GM12878 (cell line): ENCODE results near the gene PRKCE. TPM values are rescaled to one million over a fixed set of nuclear protein-coding genes. Genes with fewer than 3 reads are reported as not detected.

ENCODE experiments used
- ATAC-seq: fragments of 200-7000 bp; cut with Tn5 transposase; 3 replicates; pipeline ENCODE4 v1.9.1; 2020; ENCODE audit warnings: mild to moderate bottlenecking, moderate library complexity
- BruUV-seq: library from RNA; stranded (reverse); fragments of 400-500 nt; replicated peaks from 2 replicates; lab custom pipeline; 2021; lab: Mats Ljungman, UMichigan
- CTCF ChIA-PET: fragments of 300-600 bp; sonication (Branson Sonifier 250); formaldehyde crosslinking; extraction: SDS; loops from one replicate; lab custom pipeline; 2021; ENCODE audit warnings: inconsistent platforms; lab: Yijun Ruan, JAX
- POLR2A ChIA-PET: fragments of 350-600 bp; formaldehyde crosslinking; extraction: SDS; loops from one replicate; lab custom pipeline; 2021; ENCODE audit warnings: inconsistent platforms; lab: Charles Lee
- RAD21 ChIA-PET: fragments of 300-600 bp; sonication (Branson Sonifier 250); formaldehyde crosslinking; loops from one replicate; lab custom pipeline; 2023; ENCODE audit warnings: antibody characterized with exemption; ENCODE audit not compliant: unreplicated experiment; lab: Charles Lee
- SMC1A ChIA-PET: fragments of 300-600 bp; sonication (Branson Sonifier 250); formaldehyde crosslinking; loops from one replicate; lab custom pipeline; 2023; ENCODE audit not compliant: unreplicated experiment, uncharacterized antibody; lab: Charles Lee
- DNase-seq: peaks from one replicate; pipeline ENCODE4 v3.0.0-alpha.2; 2011; ENCODE audit warnings: low read depth, low spot score
- FAIRE-seq: peaks from 3 replicates; lab custom pipeline; 2011; peaks lifted over from hg19 to GRCh38; lab: Jason Lieb, UNC
- H2AFZ ChIP-seq: 2 replicates; pipeline ENCODE4 v1.6.0; 2011; ENCODE audit warnings: low read depth, low read length, control low read depth; ENCODE audit not compliant: control insufficient read depth
- H3K27ac ChIP-seq: 2 replicates; pipeline ENCODE4 v1.5.1; 2011; ENCODE audit warnings: control low read depth; ENCODE audit not compliant: control insufficient read depth, insufficient read depth
- H3K27me3 ChIP-seq, 2 experiments: replicated peaks in 1 of 2; 2 replicates each; pipeline versions ENCODE4 v1.6.0 to v1.6.1; 2011; ENCODE audit warnings: low read length in 1 of 2; ENCODE audit not compliant: control insufficient read depth in 2 of 2, insufficient read depth in 2 of 2
- H3K36me3 ChIP-seq, 2 experiments: 2 replicates each; pipeline ENCODE4 v1.5.1; 2011; ENCODE audit warnings: low read length in 1 of 2; ENCODE audit not compliant: control insufficient read depth in 2 of 2, insufficient read depth in 2 of 2
- H3K4me1 ChIP-seq: 2 replicates; pipeline ENCODE4 v1.6.1; 2011; ENCODE audit warnings: mild to moderate bottlenecking, low read length, moderate library complexity, mixed read lengths; ENCODE audit not compliant: control insufficient read depth, insufficient read depth
- H3K4me2 ChIP-seq: 2 replicates; pipeline ENCODE4 v1.6.0; 2011; ENCODE audit warnings: control low read depth; ENCODE audit not compliant: control insufficient read depth, insufficient read depth
- H3K4me3 ChIP-seq: fragments of 200-600 bp; sonication (generic); 2 replicates; pipeline ENCODE4 v1.5.1; 2016
- H3K79me2 ChIP-seq: 2 replicates; pipeline ENCODE4 v1.6.0; 2011; ENCODE audit warnings: low read length; ENCODE audit not compliant: control insufficient read depth, insufficient read depth
- H3K9ac ChIP-seq: 2 replicates; pipeline ENCODE4 v1.8.0; 2011; ENCODE audit warnings: low read length, control low read depth, mixed read lengths; ENCODE audit not compliant: control insufficient read depth, insufficient read depth
- H3K9me3 ChIP-seq: replicated peaks from 3 replicates; pipeline ENCODE4 v1.5.1; 2011; ENCODE audit warnings: mild to moderate bottlenecking, low read length; ENCODE audit not compliant: control insufficient read depth, insufficient read depth
- H4K20me1 ChIP-seq: 2 replicates; pipeline ENCODE4 v1.6.0; 2011; ENCODE audit not compliant: control insufficient read depth, insufficient read depth
- ASH2L ChIP-seq: fragments of 300-600, 200-600 bp; sonication (generic); IDR thresholded peaks from 2 replicates; pipeline ENCODE4 v1.6.1; 2017; ENCODE audit warnings: low read depth, mild to moderate bottlenecking, borderline replicate concordance
- BMI1 ChIP-seq: fragments of 450-650 bp; IDR thresholded peaks from 2 replicates; pipeline ENCODE4 v1.6.1; 2016; ENCODE audit warnings: mild to moderate bottlenecking, moderate library complexity, borderline replicate concordance
- CBX5 ChIP-seq: sonication (generic); IDR thresholded peaks from 2 replicates; pipeline ENCODE4 v1.6.1; 2016; ENCODE audit warnings: low read depth, moderate library complexity, mild to moderate bottlenecking, inconsistent platforms
- CEBPB ChIP-seq, 2 experiments: fragments of 150-350 bp in 1 of 2; IDR thresholded peaks; 2 replicates each; pipeline ENCODE4 v1.6.1; 2012 to 2014; ENCODE audit warnings: low read depth in 2 of 2, low read length in 2 of 2, borderline replicate concordance in 1 of 2, inconsistent platforms in 1 of 2
- E2F4 ChIP-seq: IDR thresholded peaks from 2 replicates; pipeline ENCODE4 v1.6.1; 2012; ENCODE audit warnings: low read depth, low read length, improper control_type of control experiment
- E2F8 ChIP-seq: fragments of 450-650 bp; IDR thresholded peaks from 2 replicates; pipeline ENCODE4 v1.6.1; 2018; ENCODE audit warnings: mild to moderate bottlenecking, low read depth, moderate library complexity; ENCODE audit not compliant: partially characterized antibody
- MLLT1 ChIP-seq: fragments of 450-650 bp; IDR thresholded peaks from 2 replicates; pipeline ENCODE4 v1.6.1; 2016; ENCODE audit warnings: mild to moderate bottlenecking
- NFXL1 ChIP-seq: fragments of 450-650 bp; IDR thresholded peaks from 2 replicates; pipeline ENCODE4 v1.6.1; 2017; ENCODE audit warnings: antibody characterized with exemption, mild to moderate bottlenecking, borderline replicate concordance
- NFYA ChIP-seq: IDR thresholded peaks from 2 replicates; pipeline ENCODE4 v1.6.1; 2011; ENCODE audit warnings: low read depth, mild to moderate bottlenecking, low read length, improper control_type of control experiment, borderline replicate concordance
- PKNOX1 ChIP-seq: fragments of 450-650 bp; IDR thresholded peaks from 2 replicates; pipeline ENCODE4 v1.6.1; 2016; ENCODE audit warnings: mild to moderate bottlenecking
- SKIL ChIP-seq: fragments of 450-650 bp; IDR thresholded peaks from 2 replicates; pipeline ENCODE4 v1.6.1; 2017; ENCODE audit warnings: mild to moderate bottlenecking, low read depth, inconsistent platforms; ENCODE audit not compliant: poor library complexity, severe bottlenecking
- STAT3 ChIP-seq: IDR thresholded peaks from 2 replicates; pipeline ENCODE4 v1.6.1; 2011; ENCODE audit warnings: low read depth, low read length, improper control_type of control experiment
- YBX1 ChIP-seq: fragments of 450-650 bp; IDR thresholded peaks from 2 replicates; pipeline ENCODE4 v1.6.1; 2016; ENCODE audit warnings: antibody characterized with exemption
- ZNF384 ChIP-seq: IDR thresholded peaks from 2 replicates; pipeline ENCODE4 v1.6.1; 2012; ENCODE audit warnings: low read depth, mild to moderate bottlenecking, low read length, improper control_type of control experiment, borderline replicate concordance
- WGBS: methylation state at CpG from one replicate; pipeline ENCODE4 v1.1.6; 2016; ENCODE audit warnings: low lambda C conversion rate; ENCODE audit not compliant: insufficient replicate concordance, insufficient coverage; ENCODE audit errors: missing lambda C conversion rate; 5-methylcytosine and 5-hydroxymethylcytosine counted together
- in situ Hi-C: fragments of 300-500 bp; cut with MboI; formaldehyde crosslinking; loops from 9 replicates; pipeline ENCODE4 v1.14.3; 2018; ENCODE audit warnings: mixed read lengths
- intact Hi-C: fragments of 100-400 bp; cut with micrococcal nuclease; formaldehyde crosslinking; loops from one replicate; pipeline ENCODE4 v1.14.2; 2022; ENCODE audit not compliant: unreplicated experiment
- polyA plus RNA-seq, 11 experiments: library from polyadenylated mRNA; depleted of rRNA in 4 of 11; unstranded in 6 of 11; stranded (reverse) in 5 of 11; fragments of >200 nt; fragmentation: Nextera tagmentation in 4 of 11; fragmentation: Illumina TruSeq in 1 of 11; extraction: Ambion mirVana in 4 of 11; extraction: Trizol in 1 of 11; gene quantifications; 1 replicate in 1 of 11; 2 replicates in 10 of 11; pipeline versions ENCODE4 v1.2.1 to v1.2.3, GENCODE V29; 2011 to 2016; ENCODE audit warnings: inconsistent platforms in 2 of 11, missing spikeins in 2 of 11, low read depth in 1 of 11
- total RNA-seq, 4 experiments: library from RNA; depleted of rRNA in 3 of 4; stranded (reverse); fragments of >200 nt in 3 of 4; fragmentation: Illumina TruSeq in 1 of 4; extraction: Trizol in 1 of 4; gene quantifications; 2 replicates each; pipeline versions ENCODE4 v1.2.1 to v1.2.3, GENCODE V29; 2013 to 2021

PRKCE gene
- total and polyA plus RNA-seq, 10 of the 15 experiments (the other 5 are each of a cell fraction or from before 2014, with no cell fraction given) = 2.6 to 28.2 (median 11.3) TPM

- Histone ChIP-seq H4K20me1 (no peaks in the 10 kb centered on the region), H3K79me2 (no peaks in the 10 kb centered on the region), H3K27ac (no peak overlapping the region), H3K27me3 (no peaks in the 10 kb centered on the region), H3K9me3 (no peaks in the 10 kb centered on the region), H3K4me2 (no peak overlapping the region), H3K4me3 (no peak overlapping the region), H3K9ac (no peak overlapping the region), H3K36me3 (no peaks in the 10 kb centered on the region), H3K4me1 (no peaks in the 10 kb centered on the region), H2AFZ (no peak overlapping the region)
- FAIRE-seq (no peak), DNase-seq (no peak), ATAC-seq (no peak)
- WGBS = 35% methylated on average over 3 of the region's 3 CpGs
- intact Hi-C loops (no loop called here), in situ Hi-C loops (no loop called here)
- CTCF ChIA-PET = interaction anchor here (0.6 to 5.0 kb wide), 6 partner anchors 8 to 296 kb away, joined by 3 to 35 read pairs (median 4); no protein-coding TSS in a partner anchor
- TF ChIP-seq PKNOX1 (no peak), STAT3 (no peak), NFXL1 (no peak), BMI1 (no peak), E2F4 (no peak), NFYA (no peak), YBX1 (no peak), CBX5 (no peak), ASH2L (no peak), CEBPB (IDR thresholded peaks at IDR 0.05; ENCODE audit: borderline replicate concordance in 1 of 2, low read depth in 2 of 2, low read length in 2 of 2) (no peak), ZNF384 (no peak), E2F8 (no peak), MLLT1 (no peak), SKIL (no peak)
- POLR2A ChIA-PET = no interaction called here
- BruUV-seq = no TSS peak
- SMC1A ChIA-PET = interaction anchor here (1.5 to 5.0 kb wide), 4 partner anchors 8 to 267 kb away, joined by 3 to 22 read pairs (median 10); no protein-coding TSS in a partner anchor
- RAD21 ChIA-PET = interaction anchor here (0.9 to 1.6 kb wide), 3 partner anchors 8 to 108 kb away, joined by 4 to 5 read pairs (median 4); no protein-coding TSS in a partner anchor
Observed at GRCh38 chr2:46071074-46071473, 419.6 kb downstream of the PRKCE start.
